Stimulated activated CD4-positive, alpha-beta T cell treated with anti-CD3 and anti-CD28 coated beads, Interleukin-1b, Interleukin-23, amount 100 ng/mL, for 48 hours (primary cell): Measurements from ENCODE around the gene TDG.

Experiments used
- DNase-seq: peaks from one replicate; pipeline ENCODE4 v3.0.0-alpha.2; 2020

TDG gene

DNA sequence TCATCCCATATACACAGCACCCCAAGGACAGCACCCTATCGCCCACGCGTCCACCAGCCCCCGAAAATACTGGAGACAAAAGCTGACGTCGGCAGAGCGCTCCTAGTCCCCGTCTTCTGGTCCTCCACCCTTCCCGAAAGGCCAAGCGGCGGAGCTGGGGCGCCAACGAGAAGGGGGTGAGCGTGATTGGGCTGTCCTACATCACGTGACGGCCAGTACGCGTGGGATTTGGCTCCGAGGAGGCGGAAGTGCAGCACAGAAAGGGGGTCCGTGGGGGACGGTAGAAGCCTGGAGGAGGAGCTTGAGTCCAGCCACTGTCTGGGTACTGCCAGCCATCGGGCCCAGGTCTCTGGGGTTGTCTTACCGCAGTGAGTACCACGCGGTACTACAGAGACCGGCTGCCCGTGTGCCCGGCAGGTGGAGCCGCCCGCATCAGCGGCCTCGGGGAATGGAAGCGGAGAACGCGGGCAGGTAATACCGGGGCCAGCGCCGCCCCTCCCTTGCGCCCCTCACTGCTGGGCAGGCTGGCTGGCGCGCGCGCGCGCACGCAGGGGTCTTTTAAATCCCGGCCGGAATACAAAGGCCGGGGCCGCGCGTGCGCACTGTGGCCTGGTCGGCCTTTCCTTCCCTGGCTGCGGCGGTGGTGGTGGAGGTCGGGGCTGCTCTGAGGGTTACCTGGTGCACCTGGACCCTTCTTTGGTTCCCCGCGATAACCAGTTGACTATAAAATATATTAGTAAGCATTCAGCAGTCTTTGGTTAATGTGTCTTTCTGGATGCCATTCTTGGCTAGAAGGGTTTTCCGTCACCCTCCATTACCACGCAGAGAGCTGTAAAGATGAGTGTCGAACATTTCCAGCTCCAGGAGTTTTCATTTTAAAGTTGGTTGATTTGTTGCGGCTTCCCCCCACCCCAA, at the start of gene TDG:
Gene TDG (plus strand): TSS at position 283 of the 915 bp plus-strand sequence. CDS start 166 bp downstream, at position 449.
- peak; percentile 99 for DNase-seq

DNA sequence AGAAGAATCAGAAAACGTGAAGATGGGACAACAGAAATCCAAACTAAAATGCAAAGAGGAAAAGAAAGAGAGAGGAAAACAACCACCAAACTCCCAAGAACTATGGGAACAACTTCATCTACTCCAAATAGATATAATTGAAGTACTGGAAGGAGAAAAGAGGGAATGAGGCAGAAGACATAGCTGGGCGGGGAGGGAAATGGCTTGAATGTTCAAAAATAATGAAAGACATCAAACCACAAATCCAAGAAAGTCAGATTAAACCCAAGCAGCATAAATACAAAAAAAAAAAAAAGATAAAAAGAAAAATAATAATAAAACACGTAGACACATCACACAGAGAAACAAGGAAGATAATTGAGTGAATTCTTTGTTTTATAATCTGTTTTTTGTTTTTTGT, 47.8 kb upstream of the TDG start:
- no peak for DNase-seq

DNA sequence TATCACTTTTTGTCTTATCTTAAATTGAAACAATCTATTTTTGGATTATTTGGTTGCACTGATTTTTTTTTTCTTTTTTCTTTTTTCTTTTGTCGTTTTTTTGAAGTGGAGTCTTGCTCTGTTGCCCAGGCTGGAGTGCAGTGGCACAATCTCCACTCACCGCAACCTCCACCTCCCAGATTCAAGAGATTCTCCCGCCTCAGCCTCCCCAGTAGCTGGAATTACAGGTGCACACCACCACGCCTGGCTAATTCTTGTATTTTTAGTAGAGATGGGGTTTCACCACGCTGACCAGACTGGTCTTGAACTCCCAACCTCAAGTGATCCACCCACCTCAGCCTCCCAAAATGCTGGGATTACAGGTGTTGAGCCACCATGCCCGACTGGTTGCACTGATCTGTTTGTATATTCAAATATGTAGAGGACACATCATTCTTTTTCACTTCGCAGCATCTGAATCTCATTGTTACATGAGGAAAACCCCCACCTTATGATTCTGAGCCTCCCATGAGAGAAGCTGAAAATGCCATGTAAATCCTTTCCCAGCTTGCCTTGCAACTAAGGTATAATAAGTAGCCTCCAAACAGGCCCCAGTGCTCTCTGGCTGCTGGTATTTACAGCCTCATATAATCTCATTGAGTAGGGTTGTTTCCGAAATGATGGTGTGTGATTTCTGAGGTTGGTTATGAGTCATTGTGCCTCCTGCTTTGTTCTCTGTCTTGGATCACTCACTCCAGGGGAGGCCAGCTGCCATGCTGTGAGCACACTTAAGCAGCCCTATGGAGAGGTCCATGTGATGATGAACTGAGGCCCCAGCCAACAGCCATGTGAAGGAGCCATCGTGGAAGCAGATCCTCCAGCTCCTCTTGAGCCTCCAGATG, 40.7 kb upstream of the TDG start:
- peak; percentile 75 for DNase-seq

DNA sequence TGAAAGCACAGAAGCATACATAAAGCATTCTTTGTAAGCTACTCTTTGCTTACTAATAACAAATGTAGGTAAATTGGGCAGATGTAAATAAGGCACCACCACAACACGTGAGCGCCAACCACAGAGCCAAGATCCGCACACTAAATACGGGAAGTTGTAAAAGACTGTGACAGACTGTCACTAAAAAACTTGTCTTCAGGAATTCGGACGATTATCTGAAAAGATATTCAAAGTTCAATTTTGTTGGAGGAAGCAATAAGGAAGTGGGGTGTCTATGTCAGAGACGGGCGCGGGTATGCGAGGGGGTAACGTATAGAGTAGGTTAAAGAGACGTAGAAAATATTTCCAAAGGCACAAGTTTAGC, 37.0 kb upstream of the TDG start:
- peak; percentile 71 for DNase-seq

DNA sequence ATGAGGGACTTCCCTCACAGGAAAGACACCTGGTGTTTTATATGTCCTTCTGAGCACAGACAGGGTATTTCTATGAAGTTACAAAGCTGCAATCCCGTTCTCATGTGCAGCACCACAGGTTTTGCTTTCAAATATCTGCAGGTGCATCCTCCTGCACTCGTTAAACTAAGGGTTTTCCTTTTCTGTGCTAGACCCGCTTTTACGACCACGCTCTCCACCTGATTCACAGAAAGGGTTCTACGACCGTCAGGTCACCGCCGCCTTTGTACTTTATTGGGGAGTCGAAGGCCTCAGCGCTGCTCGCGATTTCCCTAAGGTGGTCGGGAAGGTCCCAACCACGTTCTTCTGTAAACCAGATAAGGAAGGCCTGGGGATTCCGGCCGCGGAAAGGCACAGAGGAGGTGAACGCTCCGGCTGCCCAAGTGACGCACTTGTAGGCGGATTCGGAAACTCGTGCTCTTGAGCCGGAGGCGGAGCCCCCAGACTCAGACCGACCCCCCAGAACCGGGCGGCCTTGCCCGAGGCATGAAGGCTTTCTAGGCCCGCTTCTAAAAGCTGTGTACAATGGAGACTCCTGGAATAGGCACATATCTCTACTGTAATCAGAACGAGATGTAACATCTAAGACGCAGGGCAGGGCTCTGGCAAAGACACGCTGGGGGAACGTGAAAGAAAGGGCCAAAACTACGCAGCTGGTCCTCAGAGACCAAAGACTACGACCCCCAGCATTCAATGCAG, 36.5 kb upstream of the TDG start:
- DNase-seq, result peak; percentile 86

DNA sequence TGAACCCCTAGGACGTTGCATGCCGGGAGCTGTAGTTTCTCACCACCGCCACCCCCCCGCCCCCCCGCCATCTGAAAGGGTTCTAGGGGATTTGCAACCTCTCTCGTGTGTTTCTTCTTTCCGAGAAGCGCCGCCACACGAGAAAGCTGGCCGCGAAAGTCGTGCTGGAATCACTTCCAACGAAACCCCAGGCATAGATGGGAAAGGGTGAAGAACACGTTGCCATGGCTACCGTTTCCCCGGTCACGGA, 36.0 kb upstream of the TDG start:
- no peak for DNase-seq

DNA sequence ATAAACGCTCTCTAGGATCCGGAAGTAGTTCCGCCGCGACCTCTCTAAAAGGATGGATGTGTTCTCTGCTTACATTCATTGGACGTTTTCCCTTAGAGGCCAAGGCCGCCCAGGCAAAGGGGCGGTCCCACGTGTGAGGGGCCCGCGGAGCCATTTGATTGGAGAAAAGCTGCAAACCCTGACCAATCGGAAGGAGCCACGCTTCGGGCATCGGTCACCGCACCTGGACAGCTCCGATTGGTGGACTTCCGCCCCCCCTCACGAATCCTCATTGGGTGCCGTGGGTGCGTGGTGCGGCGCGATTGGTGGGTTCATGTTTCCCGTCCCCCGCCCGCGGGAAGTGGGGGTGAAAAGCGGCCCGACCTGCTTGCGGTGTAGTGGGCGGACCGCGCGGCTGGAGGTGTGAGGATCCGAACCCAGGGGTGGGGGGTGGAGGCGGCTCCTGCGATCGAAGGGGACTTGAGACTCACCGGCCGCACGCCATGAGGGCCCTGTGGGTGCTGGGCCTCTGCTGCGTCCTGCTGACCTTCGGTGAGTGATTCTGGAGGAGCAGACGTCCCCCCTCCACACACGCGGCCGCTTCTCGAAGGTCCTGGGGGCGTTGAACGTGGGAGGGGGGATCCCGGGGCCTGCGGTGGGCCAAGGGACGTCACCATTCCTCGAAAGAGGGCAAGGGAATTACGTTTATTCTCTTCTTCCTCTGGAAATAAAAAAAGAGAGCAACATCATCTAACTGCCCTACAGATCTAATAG, 35.5 kb upstream of the TDG start, which contains the start of gene HSP90B1:
Gene HSP90B1 (plus strand): TSS at position 377 of the 753 bp plus-strand sequence. CDS start 106 bp downstream, at position 483.
- DNase-seq, result peak; percentile 100

DNA sequence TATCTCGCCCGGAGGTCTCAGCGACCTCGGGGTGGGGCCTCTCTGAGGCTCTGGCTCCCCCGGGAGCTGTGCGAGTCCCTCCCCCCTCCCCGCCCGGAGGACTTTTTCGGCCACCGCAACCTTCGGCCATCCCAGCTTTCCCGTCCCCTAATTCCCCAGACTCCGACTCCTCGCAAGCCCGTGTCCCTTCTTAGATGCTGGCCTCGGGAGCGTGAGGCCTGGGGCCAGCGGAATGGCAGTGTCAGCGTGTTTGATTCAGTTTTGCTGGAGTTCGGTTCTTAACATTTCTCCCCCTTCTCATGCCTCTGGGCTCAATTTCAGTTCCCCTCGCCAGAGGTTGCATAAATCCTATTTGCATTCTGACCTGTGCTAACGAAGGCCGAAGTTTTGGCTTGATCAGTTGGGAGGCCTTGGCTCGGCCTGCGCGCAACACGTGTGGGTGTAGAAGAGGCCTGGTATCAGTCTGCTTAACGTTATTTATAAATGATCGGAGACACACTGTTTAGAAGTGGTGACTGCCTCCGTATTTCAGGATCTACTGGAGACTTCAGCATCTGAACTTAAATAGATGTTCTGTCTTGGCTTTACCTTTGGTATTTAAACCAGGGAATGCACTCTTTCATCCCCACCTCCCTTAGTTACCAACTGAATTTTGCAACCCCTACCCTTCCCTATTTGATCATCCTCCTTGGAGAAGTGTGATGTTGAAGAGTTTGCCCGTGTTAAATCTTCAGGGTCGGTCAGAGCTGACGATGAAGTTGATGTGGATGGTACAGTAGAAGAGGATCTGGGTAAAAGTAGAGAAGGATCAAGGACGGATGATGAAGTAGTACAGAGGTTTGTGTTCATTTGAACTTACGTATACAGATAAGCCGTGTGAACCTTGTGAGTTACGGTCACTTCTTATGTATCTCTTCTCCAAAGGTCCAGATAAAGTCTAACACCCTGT, 34.6 kb upstream of the TDG start:
- DNase-seq, result peak; percentile 13

DNA sequence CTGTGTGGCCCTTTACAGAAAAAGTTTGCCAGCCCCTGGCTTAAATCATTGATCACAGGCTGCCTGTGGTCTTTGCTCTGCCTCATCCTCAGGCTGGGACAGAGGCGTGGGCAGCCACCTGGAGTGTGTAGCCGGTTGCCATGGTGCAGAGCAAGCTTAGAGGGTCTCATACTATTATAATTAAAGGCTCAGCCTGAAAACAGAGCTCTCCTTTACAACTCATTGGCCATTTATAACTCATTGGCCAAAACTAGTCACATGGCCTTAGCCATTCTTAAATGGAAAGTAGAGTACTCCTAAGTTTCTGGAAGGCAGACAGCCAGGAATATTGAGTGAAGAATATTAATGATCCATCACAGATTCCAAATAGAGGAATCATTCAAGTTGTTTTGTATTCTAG, 32.4 kb upstream of the TDG start:
- no peak for DNase-seq

DNA sequence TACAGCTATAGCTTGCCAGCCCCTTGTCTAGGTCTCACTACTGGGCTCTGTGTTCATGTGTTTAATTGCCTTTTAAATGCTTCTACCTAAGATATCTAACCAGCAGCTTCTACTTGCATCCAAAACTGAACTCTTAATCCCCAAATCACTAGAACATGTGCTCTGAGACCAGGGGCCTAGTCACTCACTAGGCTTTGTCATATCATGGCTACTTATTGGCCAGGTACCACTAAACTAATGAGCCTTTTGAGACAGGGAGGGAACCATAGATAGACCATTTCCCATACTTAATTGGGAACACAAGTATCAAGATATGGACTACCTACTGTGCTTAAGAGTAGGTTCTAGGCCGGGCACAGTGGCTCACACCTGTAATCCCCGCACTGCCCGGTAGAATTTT, 29.0 kb upstream of the TDG start:
- no peak for DNase-seq

DNA sequence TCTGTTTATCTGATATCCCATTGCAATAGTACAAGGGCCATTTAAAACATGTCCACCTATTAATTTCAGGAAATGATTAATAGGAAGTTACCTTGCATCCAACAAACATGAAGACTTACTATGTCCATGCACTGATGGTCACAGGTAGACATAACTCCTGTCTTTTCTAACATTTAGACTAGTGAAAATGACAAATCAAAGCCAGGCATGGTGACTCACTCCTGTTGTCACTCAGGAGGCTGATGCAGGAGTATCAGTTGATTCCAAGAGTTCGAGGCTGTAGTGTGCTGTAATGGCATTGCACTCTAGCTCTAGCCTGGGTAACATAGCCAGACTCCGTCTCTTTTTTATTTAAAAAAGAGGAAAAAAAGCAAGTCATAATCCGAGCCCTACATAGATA, 20.7 kb upstream of the TDG start:
- DNase-seq, result no peak

DNA sequence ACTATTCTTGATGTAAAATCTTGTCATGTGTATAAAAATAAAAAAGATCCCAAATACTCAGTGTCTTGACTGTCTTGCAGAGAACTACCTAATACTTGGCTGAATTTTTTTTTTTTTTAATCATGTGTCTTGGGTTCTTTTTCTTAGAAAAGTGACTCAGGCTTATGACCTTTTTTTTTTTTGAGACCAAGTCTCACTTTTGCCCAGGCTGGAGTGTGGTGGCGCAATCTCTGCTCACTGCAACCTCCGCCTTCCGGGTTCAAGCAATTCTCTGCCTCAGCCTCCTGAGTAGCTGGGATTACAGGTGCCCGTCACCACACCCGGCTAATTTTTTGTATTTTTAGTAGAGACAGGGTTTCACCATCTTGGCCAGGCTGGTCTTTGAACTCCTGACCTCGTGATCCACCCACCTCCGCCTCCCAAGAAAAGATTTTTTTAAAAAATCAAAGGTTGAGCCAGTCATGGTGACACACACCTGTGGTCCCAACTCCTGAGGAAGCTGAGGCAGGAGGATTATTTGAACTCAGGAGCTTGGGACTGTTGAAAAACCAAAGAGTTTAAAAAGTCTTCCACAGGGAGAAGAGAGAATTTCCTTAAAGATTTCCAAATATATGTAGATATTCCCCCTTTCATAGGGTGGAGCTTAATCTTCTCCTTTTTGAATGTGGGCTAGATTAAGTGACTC, 17.7 kb upstream of the TDG start:
- no peak for DNase-seq

DNA sequence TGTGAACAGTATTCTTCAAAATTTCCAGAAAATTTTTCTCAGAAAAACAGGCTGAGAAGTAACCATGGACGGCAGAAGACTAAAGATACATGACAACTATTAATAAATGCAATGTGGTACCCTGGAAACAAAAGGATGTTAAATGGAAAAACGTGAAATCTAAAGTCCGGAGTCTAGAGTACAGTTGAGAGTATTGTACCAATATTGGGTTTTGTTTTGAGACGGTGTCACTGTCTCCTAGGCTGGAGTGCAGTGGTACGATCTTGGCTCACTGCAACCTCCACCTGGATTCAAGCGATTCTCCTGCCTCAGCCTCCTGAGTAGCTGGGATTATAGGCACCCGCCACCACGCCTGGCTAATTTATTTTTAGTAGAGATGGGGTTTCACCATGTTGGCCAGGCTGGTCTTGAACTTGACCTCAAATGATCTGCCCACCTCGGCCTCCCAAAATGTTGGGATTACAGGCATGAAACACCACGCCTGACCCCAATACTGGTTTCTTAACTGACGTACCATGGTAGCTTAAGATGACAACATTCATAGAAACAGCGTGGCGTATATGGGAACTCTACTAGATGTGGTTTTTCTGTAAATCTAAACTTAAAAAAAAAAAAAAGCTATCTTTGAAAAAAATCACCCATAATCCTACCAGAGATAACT, 16.8 kb upstream of the TDG start:
- DNase-seq, result no peak

DNA sequence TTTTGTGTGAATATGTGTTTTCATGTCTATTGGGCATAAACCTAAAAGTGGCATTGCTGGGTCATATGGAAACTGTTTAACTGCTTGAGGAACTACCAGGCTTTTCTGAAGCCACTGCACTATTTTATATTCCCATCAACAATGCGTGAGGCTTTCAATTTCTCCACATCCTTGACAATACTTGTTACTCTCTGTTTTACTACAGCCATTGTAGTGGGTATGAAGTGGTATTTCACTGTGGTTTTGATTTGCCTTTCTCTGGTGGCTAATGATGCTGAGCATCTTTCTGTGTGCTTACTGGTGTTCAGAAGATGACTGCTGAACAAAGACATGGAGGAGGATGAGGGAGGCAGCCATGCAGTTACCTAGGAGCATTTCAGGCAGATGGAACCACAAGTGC, 13.2 kb upstream of the TDG start:
- no peak for DNase-seq

DNA sequence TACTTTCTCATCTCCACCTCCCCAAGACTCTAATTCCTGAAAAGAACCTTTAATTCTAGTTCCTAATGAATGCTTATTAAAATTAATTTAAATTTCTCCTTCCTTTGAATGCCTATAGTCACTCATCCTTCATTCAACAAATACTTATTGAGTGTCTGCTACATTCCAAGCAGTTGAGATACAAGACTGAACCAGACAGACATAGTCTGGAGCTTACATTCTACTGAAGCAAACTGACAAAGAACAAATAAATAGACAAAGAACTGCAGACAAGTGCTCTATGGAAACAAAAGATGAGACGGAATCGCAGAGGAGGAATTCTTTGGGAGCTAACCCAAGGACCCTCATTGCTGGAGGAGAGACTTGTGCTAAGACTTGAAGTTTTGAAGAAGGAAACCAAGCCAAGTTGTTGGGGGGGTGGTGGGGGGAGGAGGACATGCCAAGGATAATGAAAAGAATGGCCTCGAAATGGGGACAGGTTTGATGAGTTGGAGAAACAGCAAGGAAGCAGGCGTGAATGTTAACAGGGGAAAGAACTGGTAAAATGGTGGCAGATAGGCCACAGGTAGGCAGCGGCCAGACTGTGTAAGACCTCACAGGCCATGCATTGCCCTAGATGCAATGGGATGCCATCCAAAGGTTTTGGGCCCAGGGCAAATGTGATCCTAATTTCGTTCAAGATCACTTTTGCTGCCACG, 9.7 kb upstream of the TDG start:
- DNase-seq, result no peak

DNA sequence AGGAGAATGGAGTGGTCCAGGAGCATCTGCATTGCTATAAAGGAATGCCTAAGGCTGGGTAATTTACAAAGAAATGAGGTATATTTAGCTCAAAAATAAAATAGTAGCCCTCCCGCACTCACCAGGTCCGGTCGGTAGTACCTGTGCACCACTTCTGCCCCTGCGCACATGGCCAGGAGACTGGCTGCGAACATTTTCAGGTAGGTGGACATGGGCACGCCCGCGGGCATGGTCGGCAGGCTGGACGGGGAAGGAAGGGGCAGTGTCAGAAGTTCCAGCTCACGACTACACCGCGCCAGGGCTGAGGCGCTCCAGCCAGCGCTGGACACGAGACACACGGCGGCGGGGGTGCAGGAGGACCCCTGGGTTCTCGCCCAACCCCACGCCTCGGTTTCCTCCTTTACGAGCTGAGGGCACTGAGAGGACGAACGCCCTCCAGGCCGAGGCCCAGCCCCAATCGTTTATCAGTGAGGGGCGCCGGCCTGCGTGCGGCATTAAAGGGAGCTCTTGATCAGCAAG, 9.1 kb upstream of the TDG start:
- DNase-seq, result no peak

DNA sequence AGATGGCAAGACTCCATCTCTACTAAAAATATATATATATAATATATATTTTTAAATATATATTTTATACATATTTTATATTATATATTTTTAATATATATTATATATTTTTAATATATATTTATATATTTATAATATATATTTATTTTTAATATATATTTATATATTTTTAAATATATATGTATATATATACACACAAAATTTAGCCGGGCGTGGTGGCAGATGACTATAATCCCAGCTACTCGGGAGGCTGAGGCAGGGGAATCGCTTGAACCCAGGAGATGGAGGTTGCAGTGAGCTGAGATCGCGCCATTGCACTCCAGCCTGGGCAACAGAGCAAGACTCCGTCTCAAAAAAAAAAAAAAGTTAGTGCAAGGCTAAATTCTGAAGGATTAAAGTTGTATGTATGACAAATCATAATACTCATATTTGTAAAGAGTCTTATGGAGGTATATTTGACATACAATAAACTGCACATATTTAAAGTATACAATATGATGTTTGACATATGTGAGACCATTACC, 7.7 kb upstream of the TDG start:
- no peak for DNase-seq

DNA sequence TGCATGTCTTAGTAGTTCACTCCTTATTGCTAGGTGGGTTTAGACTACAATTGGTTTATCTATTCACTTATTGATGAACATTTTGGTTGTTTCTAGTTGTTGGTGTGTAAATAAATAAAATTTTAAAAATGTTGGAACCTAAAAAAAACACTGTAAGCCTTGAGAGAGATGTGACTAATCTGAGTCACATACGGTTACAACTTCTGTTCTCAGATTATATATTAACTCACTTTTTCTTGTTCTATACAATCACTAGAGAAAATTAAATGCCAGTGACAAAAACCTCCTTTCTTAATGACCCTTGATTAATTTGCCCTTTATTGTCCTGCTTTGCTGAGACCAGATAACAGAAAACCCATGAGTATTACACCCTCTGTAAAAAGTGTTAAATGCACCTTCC, 7.1 kb upstream of the TDG start:
- no peak for DNase-seq

DNA sequence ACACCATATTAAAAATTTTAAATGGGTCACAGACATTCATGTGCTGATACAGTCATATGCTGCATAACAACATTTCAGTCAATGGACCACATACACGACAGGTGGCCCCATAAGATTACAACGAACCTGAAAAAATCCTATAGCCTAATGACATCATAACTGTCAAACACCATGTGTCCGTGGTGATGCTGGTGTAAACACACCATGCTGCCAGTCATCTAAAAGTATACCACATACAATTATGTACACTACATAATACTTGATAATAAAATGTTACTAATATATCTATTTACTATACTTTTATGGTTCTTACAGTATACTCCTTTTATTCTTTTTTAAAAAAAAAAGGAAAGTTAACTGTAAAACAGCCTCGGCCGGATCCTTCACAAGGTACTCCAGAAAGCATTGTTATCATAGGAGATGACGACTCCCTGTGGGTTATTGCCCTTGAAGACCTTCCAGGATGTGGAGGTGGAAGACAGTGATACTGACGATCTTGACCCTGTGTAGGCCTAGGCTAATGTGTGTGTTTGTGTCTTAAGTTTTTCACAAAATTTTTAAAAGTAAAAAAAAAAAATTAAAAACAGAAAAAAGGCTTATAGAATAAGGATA, 5.0 kb upstream of the TDG start:
- DNase-seq, result no peak
